NCI-H69 (cell line): Measurements from ENCODE around the gene CLEC2D.

Experiments used
- DNase-seq: peaks from one replicate; lab custom pipeline; 2025; lab: John Stamatoyannopoulos, UW

CLEC2D gene

DNA sequence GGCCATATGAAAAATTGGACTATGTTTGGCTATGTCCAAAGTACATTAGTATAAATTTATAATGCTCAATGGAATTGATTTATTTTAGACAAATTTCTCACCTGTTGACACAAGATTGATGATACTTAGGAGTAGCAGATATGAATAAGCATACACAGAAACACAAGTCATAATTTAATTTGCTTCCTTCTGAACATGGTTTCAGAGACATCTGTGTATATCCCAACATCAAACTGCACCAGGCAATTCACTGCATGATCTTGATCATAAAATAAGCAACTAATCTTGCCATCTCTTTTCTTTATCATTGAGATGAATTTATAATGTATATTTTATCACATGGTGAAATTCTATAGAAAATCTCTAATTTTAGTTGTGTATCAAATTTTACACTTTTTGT lies 59.6 kb downstream of the CLEC2D start:
- no peak for DNase-seq

GRCh38 chr12:9730011-9730410 lies 60.5 kb downstream of the CLEC2D start:
- no peak for DNase-seq

GRCh38 chr12:9730591-9730990 lies 61.1 kb downstream of the CLEC2D start:
- no peak for DNase-seq

DNA sequence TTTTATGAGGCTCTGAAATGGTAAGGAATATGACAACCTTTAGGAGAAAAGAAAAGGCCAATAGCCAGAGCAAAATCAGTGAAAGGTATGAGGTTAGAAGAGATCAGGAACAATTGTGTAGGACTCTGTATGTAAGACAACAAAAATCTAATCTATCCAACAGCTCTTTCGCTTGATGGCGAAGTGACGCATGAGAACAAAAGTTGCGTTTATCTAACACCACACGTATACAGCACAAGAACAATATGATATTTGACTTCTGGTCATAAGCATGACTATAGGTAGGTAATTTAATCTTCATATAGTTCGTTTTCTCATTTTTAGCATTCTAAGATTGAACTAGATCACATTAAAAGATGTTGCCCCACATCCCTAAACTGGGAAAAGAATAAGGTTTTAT lies 61.9 kb downstream of the CLEC2D start:
- no peak for DNase-seq

DNA sequence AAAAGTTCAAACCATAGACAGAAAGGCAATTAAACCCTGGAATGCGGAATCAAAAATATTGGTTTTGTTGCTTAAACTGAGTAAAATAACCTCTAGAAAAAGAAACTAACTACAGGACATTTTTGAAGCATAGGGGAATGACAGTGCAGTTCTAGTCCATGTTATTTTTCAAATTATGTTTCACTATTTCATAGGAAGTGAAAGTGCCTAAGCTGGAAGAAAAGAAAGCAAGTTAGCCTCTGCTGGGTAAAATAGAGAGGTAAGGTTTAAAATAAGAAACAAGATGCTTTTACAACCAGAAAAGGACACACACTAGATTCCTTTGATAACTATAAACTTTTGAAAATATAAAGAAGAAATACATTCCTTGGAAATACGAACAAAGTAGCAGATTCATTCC lies 62.3 kb downstream of the CLEC2D start:
- no peak for DNase-seq

- no peak for DNase-seq
These were observed 63.5 kb downstream of the CLEC2D start, which contains the start of gene CLECL1 for GRCh38 chr12:9732921-9733461. TSS of gene CLECL1 (minus strand) at chr12:9733097.

- DNase-seq: no peak
These were observed 66.1 kb downstream of the CLEC2D start for GRCh38 chr12:9735601-9736000.

DNA sequence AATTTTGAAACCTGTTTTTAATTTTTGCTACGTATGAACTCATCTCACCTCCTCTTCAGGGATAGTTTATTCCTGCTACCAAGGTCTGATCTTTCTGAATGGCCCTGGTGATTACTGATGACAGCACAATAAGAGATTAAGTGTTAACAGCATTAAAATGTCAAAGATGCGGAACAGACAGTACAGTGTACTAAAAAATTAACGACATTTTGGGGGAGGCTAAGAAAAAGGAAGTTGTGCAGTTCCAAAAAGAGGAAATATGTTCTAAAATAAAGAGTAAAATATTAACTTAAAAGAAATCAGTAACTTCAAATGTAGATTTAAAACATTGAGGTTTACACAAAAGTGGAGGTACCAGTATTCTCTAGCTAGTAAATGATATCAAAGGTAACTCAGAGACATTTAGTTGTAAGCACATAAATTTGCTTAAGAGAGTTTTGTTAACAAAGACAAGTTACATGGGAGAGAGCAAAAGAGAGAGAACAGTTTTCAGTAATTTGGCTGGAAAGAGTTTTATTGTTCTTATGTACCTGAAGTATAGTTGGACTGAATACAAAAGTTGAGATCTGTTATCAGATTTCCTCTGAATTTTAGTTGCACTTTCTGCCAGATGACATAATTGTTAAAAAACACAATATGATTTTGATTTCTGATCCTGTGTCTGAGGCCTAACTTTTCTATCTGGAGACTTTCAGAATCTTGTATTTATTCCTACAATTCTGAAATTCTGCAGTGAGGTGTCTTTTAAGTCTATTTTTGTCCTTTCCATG lies 67.6 kb downstream of the CLEC2D start:
- no peak for DNase-seq

DNA sequence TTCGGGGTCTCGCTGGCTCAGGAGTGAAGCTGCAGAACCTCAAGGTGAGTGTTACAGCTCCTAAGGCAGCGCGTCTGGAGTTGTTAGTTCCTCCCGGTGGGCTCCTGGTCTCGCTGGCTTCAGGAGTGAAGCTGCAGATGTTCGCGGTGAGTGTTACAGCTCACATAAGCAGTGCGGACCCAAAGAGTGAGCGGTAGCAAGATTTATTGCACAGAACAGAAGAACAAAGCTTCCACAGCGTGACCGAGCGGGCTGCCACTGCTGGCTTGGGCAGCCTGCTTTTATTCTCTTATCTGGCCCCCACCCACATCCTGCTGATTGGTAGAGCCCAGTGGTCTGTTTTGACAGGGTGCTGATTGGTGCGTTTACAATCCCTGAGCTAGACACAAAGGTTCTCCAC lies 69.4 kb downstream of the CLEC2D start:
- DNase-seq: peak; percentile 26

GRCh38 chr12:9739404-9740105 lies 70.0 kb downstream of the CLEC2D start:
- DNase-seq: peak; percentile 6

DNA sequence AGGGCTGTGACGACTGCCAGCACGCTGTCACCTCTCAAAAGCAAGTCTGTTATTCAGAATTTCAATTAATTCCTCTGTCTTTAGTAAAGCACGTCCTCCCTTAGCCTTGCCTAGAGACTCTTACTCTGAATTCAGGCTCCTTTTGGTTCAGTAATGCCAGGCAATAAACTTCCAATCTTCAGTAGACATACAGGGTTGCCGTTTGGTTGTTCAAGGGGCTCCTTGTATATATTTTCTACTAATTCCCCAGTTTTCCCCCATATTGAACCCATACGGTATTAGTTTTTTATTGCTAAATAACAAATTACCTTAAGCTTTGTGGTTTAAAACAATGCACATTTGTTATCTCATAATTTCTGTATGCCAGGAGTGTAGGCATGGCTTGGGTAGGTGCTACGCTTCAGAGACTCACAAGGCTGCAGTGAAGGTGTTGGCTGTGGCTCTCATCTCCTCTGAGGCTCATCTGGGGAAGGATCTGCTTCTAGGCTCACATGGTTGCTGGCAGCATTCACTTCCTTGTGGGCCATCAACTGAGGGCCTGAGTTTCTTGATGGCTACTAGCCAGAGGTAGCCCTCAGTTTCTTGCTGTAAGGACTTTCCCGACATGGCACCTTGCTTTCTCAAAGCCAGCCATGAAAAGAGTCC lies 70.7 kb downstream of the CLEC2D start:
- no peak for DNase-seq

DNA sequence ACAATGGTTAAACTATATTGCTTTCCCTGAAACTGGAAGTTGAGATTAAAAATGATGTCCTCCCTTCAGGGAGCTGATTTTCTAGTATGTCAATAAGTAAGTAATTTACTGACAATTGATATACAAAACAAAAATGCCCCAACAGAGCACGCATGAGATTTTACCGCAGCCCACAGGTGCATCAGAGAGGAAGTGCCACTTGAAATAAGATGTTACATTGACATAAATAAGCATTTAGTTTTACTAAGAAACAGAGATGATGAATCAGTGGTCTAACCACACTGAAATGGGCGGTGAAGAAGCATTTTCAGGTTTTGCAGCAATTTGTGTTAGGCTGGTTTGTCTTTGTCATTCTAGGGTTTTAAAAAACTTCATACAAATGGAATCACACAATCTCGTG lies 72.2 kb downstream of the CLEC2D start:
- no peak for DNase-seq

DNA sequence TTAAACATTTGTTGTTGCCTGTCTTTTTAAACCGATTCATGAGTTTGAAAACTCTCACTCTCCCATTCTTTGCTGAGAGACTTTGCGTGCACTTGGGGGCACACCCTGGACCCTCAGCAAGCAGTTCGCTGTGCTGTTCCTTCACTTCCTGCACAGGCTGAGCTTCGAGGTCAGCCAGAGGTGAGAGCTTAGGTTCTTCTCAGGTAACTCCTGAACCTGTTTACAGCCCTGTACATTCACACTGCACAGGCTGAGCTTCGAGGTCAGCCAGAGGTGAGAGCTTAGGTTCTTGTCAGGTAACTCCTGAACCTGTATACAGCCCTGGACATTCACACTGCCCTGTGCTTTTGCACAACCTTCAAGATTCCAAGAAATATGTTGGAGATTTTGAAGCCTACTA lies 73.1 kb downstream of the CLEC2D start:
- no peak for DNase-seq

DNA sequence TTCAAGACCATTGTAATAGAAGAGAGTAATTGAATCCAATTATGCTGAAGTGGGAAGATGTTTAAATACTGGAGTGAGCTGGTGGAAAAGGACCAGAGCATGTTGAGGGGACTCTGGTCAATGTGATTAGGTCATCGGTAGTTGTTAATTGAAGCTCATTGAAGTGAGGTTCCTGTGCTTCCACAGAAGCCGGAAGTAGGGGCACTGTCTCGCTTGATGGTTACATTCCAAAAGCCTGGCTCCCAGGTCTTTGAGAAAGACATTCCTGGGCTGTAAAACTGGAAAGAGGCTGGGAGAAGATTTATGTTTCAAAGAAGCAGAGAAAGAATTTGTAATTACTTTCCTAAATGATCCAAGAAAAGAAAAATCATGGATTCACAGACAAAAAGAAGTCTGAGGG lies 75.7 kb downstream of the CLEC2D start:
- no peak for DNase-seq
